Measurements from ENCODE around the gene EYA3. TPM values are rescaled to one million over a fixed set of nuclear protein-coding genes. Genes with fewer than 3 reads are reported as not detected.

EYA3 gene
- total RNA-seq, 2 experiments from 2014 or later, result 5.7 to 6.4 TPM

DNA sequence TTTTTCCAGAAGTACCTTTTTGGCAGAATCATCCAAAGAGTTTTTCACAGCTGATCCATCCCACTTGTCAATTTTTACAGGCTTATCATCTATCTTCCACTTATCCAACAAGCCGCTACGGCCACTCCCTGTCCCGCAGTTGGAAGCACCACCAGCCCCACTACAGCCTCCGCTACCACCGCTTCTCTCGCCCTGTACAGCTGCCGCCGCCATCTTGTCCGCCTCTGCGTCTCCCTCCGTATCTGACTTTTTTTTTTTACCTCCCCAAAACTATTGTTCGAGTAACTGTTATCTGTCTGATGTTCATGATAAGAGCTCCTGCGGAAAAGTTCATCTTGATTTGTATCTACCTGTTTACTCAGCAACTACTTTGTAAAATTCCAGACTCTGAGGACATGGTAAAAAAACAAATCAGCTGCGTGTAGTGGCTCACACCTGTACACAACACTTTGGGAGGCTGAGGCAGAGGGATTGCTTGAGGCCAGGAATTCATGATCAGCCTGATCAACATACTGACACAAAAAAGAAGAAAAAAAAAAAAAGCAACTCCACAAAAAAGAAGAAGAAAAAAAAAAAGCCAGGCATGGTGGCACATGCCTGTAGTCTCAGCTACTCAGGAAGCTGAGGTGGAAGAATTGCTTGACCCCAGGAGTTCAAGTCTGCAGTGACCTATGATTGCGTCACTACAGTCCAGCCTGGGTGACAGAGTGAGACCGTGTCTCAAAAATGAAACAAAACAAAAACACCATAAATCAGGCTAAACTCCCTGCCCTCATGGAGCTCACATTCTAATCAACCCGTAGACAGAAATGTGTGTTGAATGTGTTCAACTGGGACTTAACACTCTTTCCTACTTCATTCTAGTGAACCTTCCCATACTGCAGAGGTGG lies 8.0 kb upstream of the EYA3 start:
- Mint-ChIP-seq H3K9me3 (no peaks in the 10 kb centered on the region), H3K4me1 (ENCODE audit: low read depth) (no peaks in the 10 kb centered on the region), H3K27ac (no peak overlapping the region), H3K27me3 (peaks cover 7% of the 10 kb centered on the region), H3K4me3 (peak overlapping the region; percentile 49), H3K36me3 (ENCODE audit: low read depth) (no peaks in the 10 kb centered on the region)
- no peak overlapping the region for H3K4me3 ChIP-seq (ENCODE audit: low read length)
- intact Hi-C loops (cut with DNase I, micrococcal nuclease), result loop anchor here in 1 of 2 experiments (10.0 kb wide), 1 partner anchor 1088 kb away; the partner anchor contains the start of gene SRSF4
- no peaks in the 10 kb centered on the region for H3K4me1 ChIP-seq (ENCODE audit: insufficient read depth, low read length)
- CTCF ChIA-PET, result interaction anchor here (1.4 kb wide), 1 partner anchor 113 kb away, joined by 5 read pairs; no protein-coding TSS in a partner anchor
- DNase-seq (no peak), ATAC-seq (ENCODE audit: poor library complexity) (no peak)
- POLR2A ChIA-PET, result no interaction called here
- no peaks in the 10 kb centered on the region for H3K9me3 ChIP-seq (ENCODE audit: control insufficient read depth in 1 of 2, insufficient read depth in 1 of 2, low read length in 2 of 2)
- H3K36me3 ChIP-seq (ENCODE audit: insufficient read depth, low read length), result no peaks in the 10 kb centered on the region
- H3K27me3 ChIP-seq (ENCODE audit: control insufficient read depth in 1 of 2, insufficient read depth in 2 of 2, low read length in 2 of 2), result no peaks in the 10 kb centered on the region
- no peak for TF ChIP-seq CTCF (IDR thresholded peaks at IDR 0.05)
- H3K27ac ChIP-seq (ENCODE audit: low read depth in 1 of 2, low read length in 2 of 2), result no peak overlapping the region

DNA sequence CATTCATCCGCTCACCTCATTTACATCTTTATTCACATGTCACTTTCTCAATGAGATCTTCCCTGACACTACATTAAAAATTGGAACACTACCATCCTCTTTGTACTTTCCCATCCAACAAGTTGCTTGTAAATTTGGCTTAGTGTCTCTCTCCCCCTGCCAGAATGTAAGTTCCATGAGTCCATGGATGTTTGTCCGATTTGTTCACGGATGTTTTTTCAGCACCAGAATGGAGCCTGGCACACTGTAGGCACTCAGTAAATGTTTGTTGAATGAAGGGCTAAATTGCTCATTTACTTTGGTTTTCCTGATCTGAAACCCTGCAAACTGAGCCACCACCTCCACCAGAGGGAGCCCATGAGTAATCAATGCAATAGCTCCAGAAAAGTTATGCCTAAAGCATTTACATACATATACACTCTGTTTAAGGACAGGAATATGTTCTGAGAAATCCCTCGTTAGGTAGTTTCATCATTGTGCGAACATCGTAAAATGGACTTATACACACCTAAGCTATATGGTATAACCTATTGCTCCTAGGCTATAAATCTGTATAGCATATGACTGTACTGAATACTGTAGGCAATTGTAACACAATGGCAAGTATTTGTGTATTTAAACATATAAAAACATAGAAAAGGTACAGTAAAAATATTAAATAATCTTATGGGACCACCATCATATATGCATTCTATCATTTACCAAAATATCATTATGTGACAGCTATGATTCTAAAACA lies 2.8 kb upstream of the EYA3 start:
- no peaks in the 10 kb centered on the region for H3K27me3 ChIP-seq (ENCODE audit: control insufficient read depth in 1 of 2, insufficient read depth in 2 of 2, low read length in 2 of 2)
- ATAC-seq (ENCODE audit: poor library complexity), result no peak
- Mint-ChIP-seq H3K36me3 (ENCODE audit: low read depth) (peaks cover 10% of the 10 kb centered on the region), H3K4me1 (ENCODE audit: low read depth) (peaks cover 30% of the 10 kb centered on the region), H3K27me3 (peaks cover 4% of the 10 kb centered on the region), H3K9me3 (no peaks in the 10 kb centered on the region), H3K27ac (peak overlapping the region; percentile 62), H3K4me3 (peak overlapping the region; percentile 88)
- no peak overlapping the region for H3K4me3 ChIP-seq (ENCODE audit: low read length)
- no peaks in the 10 kb centered on the region for H3K36me3 ChIP-seq (ENCODE audit: insufficient read depth, low read length)
- ChIA-PET POLR2A (interaction anchor here (1.2 kb wide), 1 partner anchor 35 kb away, joined by 3 read pairs; no protein-coding TSS in a partner anchor), CTCF (interaction anchor here (0.5 to 3.1 kb wide), 10 partner anchors 9 to 786 kb away, joined by 3 to 25 read pairs (median 4); no protein-coding TSS in a partner anchor)
- intact Hi-C loops (cut with DNase I, micrococcal nuclease), result loop anchor here (2.0 to 10.0 kb wide), 3 partner anchors 118 to 1094 kb away; partner anchors contain the start of gene SRSF4 (in 1 of the 2)
- H3K27ac ChIP-seq (ENCODE audit: low read depth in 1 of 2, low read length in 2 of 2), result no peak overlapping the region
- TF ChIP-seq CTCF (IDR thresholded peaks at IDR 0.05), result peak; percentile 62
- peak; percentile 51 to 88 (median 76) for DNase-seq
- H3K9me3 ChIP-seq (ENCODE audit: control insufficient read depth in 1 of 2, insufficient read depth in 1 of 2, low read length in 2 of 2), result no peaks in the 10 kb centered on the region
- H3K4me1 ChIP-seq (ENCODE audit: insufficient read depth, low read length), result peaks cover 19% of the 10 kb centered on the region

GRCh38 chr1:28087614-28088167 lies 719 bp downstream of the EYA3 start:
- Histone ChIP-seq H3K36me3 (ENCODE audit: insufficient read depth, low read length) (no peaks in the 10 kb centered on the region), H3K27me3 (ENCODE audit: control insufficient read depth in 1 of 2, insufficient read depth in 2 of 2, low read length in 2 of 2) (no peaks in the 10 kb centered on the region), H3K9me3 (ENCODE audit: control insufficient read depth in 1 of 2, insufficient read depth in 1 of 2, low read length in 2 of 2) (no peaks in the 10 kb centered on the region), H3K4me3 (ENCODE audit: low read length) (peak overlapping the region; percentile 81), H3K4me1 (ENCODE audit: insufficient read depth, low read length) (peaks cover 22% of the 10 kb centered on the region), H3K27ac (ENCODE audit: low read depth in 1 of 2, low read length in 2 of 2) (peak overlapping the region; percentile 69 to 86)
- DNase-seq (peak in 4 of 14 experiments; percentile 7 to 46 (median 35)), ATAC-seq (ENCODE audit: poor library complexity) (peak; percentile 35)
- Mint-ChIP-seq H3K36me3 (ENCODE audit: low read depth) (peaks cover 10% of the 10 kb centered on the region), H3K27me3 (no peaks in the 10 kb centered on the region), H3K4me1 (ENCODE audit: low read depth) (peaks cover 46% of the 10 kb centered on the region), H3K9me3 (no peaks in the 10 kb centered on the region), H3K4me3 (peak overlapping the region; percentile 97), H3K27ac (peak overlapping the region; percentile 79)
- intact Hi-C loops (cut with DNase I, micrococcal nuclease), result loop anchor here (1.0 to 10.0 kb wide), 8 partner anchors 122 to 555 kb away; partner anchors contain the start of genes DNAJC8 (in 1 of the 2), FAM76A (in 1 of the 2), MED18 (in 1 of the 2) and TAF12 (in 1 of the 2)
- TF ChIP-seq CTCF (IDR thresholded peaks at IDR 0.05), result no peak
- CTCF ChIA-PET, result interaction anchor here (0.8 to 3.3 kb wide), 4 partner anchors 13 to 230 kb away, joined by 3 to 21 read pairs (median 4); no protein-coding TSS in a partner anchor
- POLR2A ChIA-PET, result interaction anchor here (1.2 to 3.0 kb wide), 7 partner anchors 9 to 241 kb away, joined by 5 to 13 read pairs (median 6); partner anchors contain the start of gene MED18

Measured in CD4-positive, alpha-beta T cell (primary cell).